HEK293T (cell line): ENCODE data around the gene FKBP5.

Experiments used
- CTCF ChIA-PET: fragments of 350-600 bp; formaldehyde crosslinking; extraction: SDS; loops from one replicate; lab custom pipeline; 2021; ENCODE audit warnings: antibody characterized with exemption, inconsistent platforms; lab: Yijun Ruan, JAX
- POLR2A ChIA-PET: fragments of 350-600 bp; formaldehyde crosslinking; extraction: SDS; loops from one replicate; lab custom pipeline; 2020; ENCODE audit warnings: antibody characterized with exemption, inconsistent platforms; lab: Yijun Ruan, JAX
- DNase-seq: peaks from one replicate; pipeline ENCODE4 v3.0.0; 2012; ENCODE audit warnings: mixed read lengths; ENCODE audit errors: extremely low spot score
- ARNT ChIP-seq: fragments of 450-650 bp; IDR thresholded peaks from 2 replicates; pipeline ENCODE4 v1.6.1; 2017; ENCODE audit warnings: mild to moderate bottlenecking
- BHLHE40 ChIP-seq: fragments of 450-650 bp; IDR thresholded peaks from 2 replicates; pipeline ENCODE4 v1.6.1; 2016; ENCODE audit warnings: mild to moderate bottlenecking, moderate library complexity, borderline replicate concordance
- CTBP1 ChIP-seq: fragments of 450-650 bp; IDR thresholded peaks from 2 replicates; pipeline ENCODE4 v1.6.1; 2016; ENCODE audit warnings: borderline replicate concordance
- ELF4 ChIP-seq: fragments of 450-650 bp; IDR thresholded peaks from 2 replicates; pipeline ENCODE4 v1.6.1; 2017; ENCODE audit warnings: antibody characterized with exemption
- FOXA1 ChIP-seq: fragments of 450-650 bp; IDR thresholded peaks from 2 replicates; pipeline ENCODE4 v1.6.1; 2016; ENCODE audit warnings: mild to moderate bottlenecking
- FOXK2 ChIP-seq: fragments of 450-650 bp; IDR thresholded peaks from 2 replicates; pipeline ENCODE4 v1.6.1; 2016; ENCODE audit warnings: mild to moderate bottlenecking
- FOXM1 ChIP-seq: fragments of 450-650 bp; IDR thresholded peaks from 2 replicates; pipeline ENCODE4 v1.6.1; 2017; ENCODE audit warnings: mild to moderate bottlenecking, borderline replicate concordance
- HDGF ChIP-seq: fragments of 450-650 bp; IDR thresholded peaks from 2 replicates; pipeline ENCODE4 v1.6.1; 2017; ENCODE audit warnings: antibody characterized with exemption, borderline replicate concordance
- L3MBTL2 ChIP-seq: fragments of 450-650 bp; conservative IDR thresholded peaks from 2 replicates; pipeline ENCODE4 v1.6.1; 2016; ENCODE audit warnings: mild to moderate bottlenecking
- LEF1 ChIP-seq: fragments of 450-650 bp; IDR thresholded peaks from 2 replicates; pipeline ENCODE4 v1.6.1; 2017; ENCODE audit warnings: mild to moderate bottlenecking, borderline replicate concordance
- NFRKB ChIP-seq: fragments of 450-650 bp; IDR thresholded peaks from 2 replicates; pipeline ENCODE4 v1.6.1; 2016; ENCODE audit warnings: mild to moderate bottlenecking, moderate library complexity
- PKNOX1 ChIP-seq: fragments of 450-650 bp; IDR thresholded peaks from 2 replicates; pipeline ENCODE4 v1.6.1; 2016
- SP1 ChIP-seq: fragments of 450-650 bp; IDR thresholded peaks from 2 replicates; pipeline ENCODE4 v1.6.1; 2017
- SUZ12 ChIP-seq: fragments of 450-650 bp; IDR thresholded peaks from 2 replicates; pipeline ENCODE4 v1.6.1; 2016; ENCODE audit warnings: mild to moderate bottlenecking
- TARDBP ChIP-seq: fragments of 450-650 bp; IDR thresholded peaks from 2 replicates; pipeline ENCODE4 v1.6.1; 2016
- ZNF384 ChIP-seq: fragments of 450-650 bp; IDR thresholded peaks from 2 replicates; pipeline ENCODE4 v1.6.1; 2016

Gene FKBP5

GRCh38 chr6:35733633-35734032 lies 44.9 kb upstream of the FKBP5 start:
- no peak for DNase-seq
- TF ChIP-seq SUZ12 (no peak), SP1 (no peak), PKNOX1 (no peak), NFRKB (no peak), ZNF384 (no peak), HDGF (no peak), CTBP1 (no peak)
- ChIA-PET POLR2A (interaction anchor here (1.1 kb wide), 1 partner anchor 132 kb away, joined by 3 read pairs; no protein-coding TSS in a partner anchor), CTCF (interaction anchor here (0.7 to 1.7 kb wide), 4 partner anchors 160 to 749 kb away, joined by 3 to 5 read pairs (median 4); no protein-coding TSS in a partner anchor)

DNA sequence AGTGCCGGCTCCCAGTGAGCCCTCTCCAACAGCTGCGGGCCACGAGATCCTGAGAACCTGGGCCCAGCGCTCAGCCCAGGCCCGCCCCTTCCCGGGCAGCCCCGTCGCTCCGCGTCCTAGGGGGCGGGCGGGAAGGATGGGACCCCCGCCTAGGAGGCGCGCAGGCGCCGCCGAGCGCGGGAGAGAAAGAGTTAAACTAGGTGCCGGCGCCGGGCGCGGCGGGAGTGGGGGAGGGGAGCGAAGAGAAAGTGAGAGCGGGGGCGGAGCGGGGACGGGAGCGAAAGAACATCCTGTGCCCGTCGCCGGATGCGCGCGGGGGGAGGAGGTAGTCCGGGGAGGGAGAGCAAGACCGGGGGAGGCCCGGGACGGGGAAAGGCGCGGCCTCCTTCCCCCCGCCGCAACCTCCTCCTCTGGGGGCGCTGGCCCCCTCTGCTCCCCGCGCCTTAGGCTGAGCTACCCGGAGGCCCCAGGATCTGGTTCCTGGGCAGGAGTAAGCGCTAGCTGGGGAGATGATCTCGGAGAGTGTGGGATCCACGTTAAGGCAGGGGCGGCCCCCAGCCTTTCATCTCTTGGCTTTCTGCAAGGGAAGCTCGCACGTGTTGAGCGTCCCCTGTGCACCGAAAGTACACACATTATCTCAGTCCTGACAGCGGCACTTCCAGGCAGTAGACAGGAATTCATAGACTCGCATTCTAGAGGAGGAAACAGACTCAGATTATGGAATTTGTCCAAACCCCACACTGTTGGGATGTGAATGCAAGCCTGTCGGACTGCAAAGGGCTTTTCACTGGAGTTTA lies 43.2 kb upstream of the FKBP5 start:
- ChIA-PET CTCF (interaction anchor here (0.6 kb wide), 1 partner anchor 67 kb away, joined by 4 read pairs; no protein-coding TSS in a partner anchor), POLR2A (interaction anchor here (1.0 to 1.8 kb wide), 7 partner anchors 12 to 147 kb away, joined by 3 to 7 read pairs (median 3); no protein-coding TSS in a partner anchor)
- DNase-seq = peak; percentile 69
- TF ChIP-seq NFRKB (no peak), L3MBTL2 (peak; percentile 51), BHLHE40 (no peak), SP1 (no peak), TARDBP (no peak), FOXA1 (no peak), CTBP1 (no peak; the same call in 1 of the 2 replicates), ELF4 (no peak), ZNF384 (no peak)

- POLR2A ChIA-PET = interaction anchor here (1.0 to 1.8 kb wide), 5 partner anchors 42 to 146 kb away, joined by 3 to 7 read pairs (median 3); no protein-coding TSS in a partner anchor
- peak; percentile 83 for DNase-seq
- 0 out of 2 replicates have a peak, but pooled peaks have one; percentile 8 for TF ChIP-seq CTBP1
- no peak for TF ChIP-seq FOXA1
- CTCF ChIA-PET = no interaction called here
Measured at GRCh38 chr6:35731414-35731735, 42.7 kb upstream of the FKBP5 start.

DNA sequence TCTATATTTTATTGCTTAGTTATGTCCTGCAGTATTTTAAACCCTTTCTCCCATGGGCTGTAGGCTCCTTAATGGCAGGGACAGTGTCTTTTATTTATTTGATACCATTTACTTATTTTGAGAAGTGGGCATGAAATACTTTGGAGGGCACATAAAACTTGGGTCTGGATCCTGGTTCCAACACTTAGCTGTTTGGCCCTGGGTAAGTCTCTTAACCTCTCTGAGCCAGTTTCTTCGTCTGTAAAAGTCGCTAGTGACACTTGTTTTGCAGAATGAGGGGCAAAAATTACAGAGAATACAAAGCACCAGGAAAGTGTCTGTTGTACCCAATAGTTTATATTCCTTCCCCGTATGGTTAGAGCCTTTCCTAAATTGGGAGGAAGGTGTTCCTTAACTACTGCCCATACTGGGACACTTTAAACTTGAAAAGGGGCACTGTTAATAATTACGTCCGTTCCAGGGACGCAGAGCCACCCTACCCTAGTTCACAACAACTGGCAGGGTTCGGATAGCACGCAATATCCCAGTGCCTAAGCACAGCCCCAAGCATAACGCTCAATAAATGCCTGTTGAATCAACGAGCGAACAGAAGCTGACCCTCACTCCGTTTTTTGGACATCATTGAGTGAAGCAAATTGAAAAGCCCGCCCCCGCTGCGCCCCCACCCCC lies 42.2 kb upstream of the FKBP5 start:
- DNase-seq = no peak
- TF ChIP-seq FOXM1 = no peak
- TF ChIP-seq SP1 = no peak
- TF ChIP-seq PKNOX1 = no peak
- TF ChIP-seq NFRKB = no peak
- TF ChIP-seq L3MBTL2 = no peak
- TF ChIP-seq ARNT = no peak
- no peak for TF ChIP-seq ZNF384
- TF ChIP-seq HDGF = no peak
- no peak for TF ChIP-seq ELF4
- TF ChIP-seq CTBP1 = no peak
- no peak for TF ChIP-seq FOXA1
- TF ChIP-seq FOXK2 = no peak
- no peak for TF ChIP-seq LEF1
- TF ChIP-seq SUZ12 = no peak
- TF ChIP-seq BHLHE40 = no peak
- TF ChIP-seq TARDBP = no peak
- CTCF ChIA-PET = no interaction called here
- POLR2A ChIA-PET = interaction anchor here (1.8 kb wide), 1 partner anchor 44 kb away, joined by 7 read pairs; no protein-coding TSS in a partner anchor

DNA sequence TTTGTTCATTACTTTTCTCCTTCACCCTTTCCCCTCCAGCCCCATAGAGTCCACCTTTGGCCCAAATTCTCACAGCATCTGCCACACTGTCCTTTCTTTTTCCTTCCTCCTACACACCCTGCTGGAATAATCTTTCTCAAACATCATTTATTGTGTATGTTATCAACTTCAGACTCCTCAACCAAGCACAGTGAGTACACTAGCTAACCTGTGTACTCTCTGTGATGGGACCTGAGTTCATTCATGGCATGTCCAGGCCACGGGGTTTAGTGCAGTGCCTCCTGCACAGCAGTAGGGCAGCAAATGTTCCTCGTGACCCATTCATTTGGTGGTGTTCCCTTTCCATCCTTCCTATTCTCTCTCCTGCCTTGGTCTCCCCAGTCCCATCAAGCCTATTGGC lies 41.0 kb upstream of the FKBP5 start:
- TF ChIP-seq ARNT = no peak
- no peak for TF ChIP-seq ZNF384
- TF ChIP-seq LEF1 = no peak
- TF ChIP-seq FOXA1 = no peak
- TF ChIP-seq PKNOX1 = no peak
- TF ChIP-seq FOXM1 = no peak
- TF ChIP-seq FOXK2 = no peak
- no peak for TF ChIP-seq L3MBTL2
- TF ChIP-seq BHLHE40 = no peak
- no peak for TF ChIP-seq HDGF
- TF ChIP-seq NFRKB = no peak
- TF ChIP-seq CTBP1 = no peak
- no peak for TF ChIP-seq ELF4
- TF ChIP-seq SUZ12 = no peak
- CTCF ChIA-PET = interaction anchor here (0.6 kb wide), 1 partner anchor 259 kb away, joined by 3 read pairs; no protein-coding TSS in a partner anchor
- POLR2A ChIA-PET = no interaction called here

More for the DNA sequence above, 41.0 kb upstream of the FKBP5 start:
- no peak for DNase-seq
